Large intestine (tissue), 3 donors: ENCODE data around the gene PON2. TPM values are rescaled to one million over a fixed set of nuclear protein-coding genes. Genes with fewer than 3 reads are reported as not detected.

Experiments used
- DNase-seq, 2 donors: peaks; one replicate each; pipeline versions ENCODE4 v3.0.0 to v3.0.0-alpha.2; 2013
- H3K27ac ChIP-seq: one replicate; pipeline ENCODE4 v1.5.1; 2013; ENCODE audit warnings: low read length
- H3K27me3 ChIP-seq: 2 replicates; pipeline ENCODE4 v1.6.1; 2013; ENCODE audit warnings: low read length; ENCODE audit not compliant: control insufficient read depth, insufficient read depth
- H3K36me3 ChIP-seq: 2 replicates; pipeline ENCODE4 v1.6.1; 2013; ENCODE audit warnings: low read length; ENCODE audit not compliant: control insufficient read depth, insufficient read depth
- H3K4me1 ChIP-seq: one replicate; pipeline ENCODE4 v1.6.1; 2013; ENCODE audit warnings: low read length; ENCODE audit not compliant: control insufficient read depth, insufficient read depth
- H3K4me3 ChIP-seq: one replicate; pipeline ENCODE4 v1.5.1; 2013; ENCODE audit warnings: low read length
- H3K9me3 ChIP-seq: one replicate; pipeline ENCODE4 v1.6.1; 2013; ENCODE audit warnings: mild to moderate bottlenecking, low read depth, low read length, moderate library complexity; ENCODE audit not compliant: control insufficient read depth
- WGBS: methylation state at CpG from one replicate; pipeline ENCODE4 v1.1.5; 2013; ENCODE audit warnings: low lambda C conversion rate; ENCODE audit not compliant: insufficient coverage; 5-methylcytosine and 5-hydroxymethylcytosine counted together
- polyA plus RNA-seq: library from polyadenylated mRNA; unstranded; fragments of 120-200 nt; gene quantifications from one replicate; pipeline ENCODE4 v1.2.1, GENCODE V29; 2013

PON2 gene
- polyA plus RNA-seq, 1 donor = 363 TPM

DNA sequence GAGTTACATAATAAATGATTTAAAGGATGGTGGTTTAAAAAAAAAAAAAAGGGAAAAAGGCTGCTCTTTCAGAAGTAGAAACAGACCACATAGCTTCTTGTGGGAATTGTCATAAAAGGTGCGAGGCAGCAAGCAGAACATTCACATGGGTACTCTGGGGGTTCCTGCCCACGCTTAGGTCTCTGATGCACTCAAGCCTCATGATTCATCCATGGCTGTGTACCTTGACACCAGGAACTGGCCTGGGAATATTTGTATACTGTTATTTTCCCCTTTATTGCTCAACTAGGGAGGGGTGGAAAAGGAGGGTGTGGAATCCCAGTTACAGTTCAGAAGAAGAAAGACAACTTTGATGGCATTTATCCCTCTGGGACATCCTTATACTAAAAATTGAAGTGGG is 4.0 kb downstream of the PON2 start:
- Histone ChIP-seq H3K9me3 (no peaks in the 10 kb centered on the region), H3K36me3 (peaks cover 13% of the 10 kb centered on the region), H3K27me3 (no peaks in the 10 kb centered on the region), H3K4me1 (peaks cover 28% of the 10 kb centered on the region), H3K4me3 (no peak overlapping the region), H3K27ac (peak overlapping the region; percentile 76)
- WGBS = no CpG with 5 or more reads among the region's 2 CpGs
- DNase-seq = peak; percentile 87 to 94

DNA sequence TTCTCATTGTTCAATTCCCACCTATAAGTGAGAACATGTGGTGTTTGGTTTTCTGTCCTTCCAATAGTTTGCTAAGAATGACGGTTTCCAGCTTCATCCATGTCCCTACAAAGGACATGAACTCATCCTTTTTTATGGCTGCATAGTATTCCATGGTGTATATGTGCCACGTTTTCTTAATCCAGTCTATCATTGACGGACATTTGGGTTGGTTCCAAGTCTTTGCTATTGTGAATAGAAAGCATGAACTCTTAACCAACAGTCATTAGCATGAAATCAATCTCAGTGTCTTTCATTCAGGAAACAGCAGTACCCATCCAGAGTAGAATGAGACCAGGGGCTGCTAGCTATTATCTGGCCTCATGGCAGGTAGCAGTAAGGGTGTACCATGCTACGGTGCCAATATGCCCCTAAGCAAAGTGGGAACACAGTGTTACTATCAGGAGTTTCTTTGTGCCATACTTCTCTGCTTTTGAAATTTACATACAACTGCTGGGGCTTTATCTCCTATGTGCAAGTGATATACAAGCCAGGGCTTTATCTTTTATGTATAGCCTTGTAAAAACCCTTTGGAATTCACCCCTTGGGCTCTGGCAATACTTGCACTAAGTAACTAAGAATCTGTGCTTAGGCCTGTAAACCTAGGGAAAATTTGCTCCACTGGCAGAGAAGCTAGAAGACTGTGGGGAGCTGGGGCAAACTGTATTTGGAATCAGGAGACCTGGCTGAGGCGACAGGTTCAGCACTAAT is 5.4 kb downstream of the PON2 start:
- H3K9me3 ChIP-seq = no peaks in the 10 kb centered on the region
- H3K4me3 ChIP-seq = no peak overlapping the region
- peaks cover 13% of the 10 kb centered on the region for H3K36me3 ChIP-seq
- peak; percentile 32 to 67 for DNase-seq
- WGBS = no CpG with 5 or more reads among the region's 5 CpGs
- peak overlapping the region; percentile 61 for H3K27ac ChIP-seq
- no peaks in the 10 kb centered on the region for H3K27me3 ChIP-seq
- H3K4me1 ChIP-seq = peaks cover 22% of the 10 kb centered on the region

DNA sequence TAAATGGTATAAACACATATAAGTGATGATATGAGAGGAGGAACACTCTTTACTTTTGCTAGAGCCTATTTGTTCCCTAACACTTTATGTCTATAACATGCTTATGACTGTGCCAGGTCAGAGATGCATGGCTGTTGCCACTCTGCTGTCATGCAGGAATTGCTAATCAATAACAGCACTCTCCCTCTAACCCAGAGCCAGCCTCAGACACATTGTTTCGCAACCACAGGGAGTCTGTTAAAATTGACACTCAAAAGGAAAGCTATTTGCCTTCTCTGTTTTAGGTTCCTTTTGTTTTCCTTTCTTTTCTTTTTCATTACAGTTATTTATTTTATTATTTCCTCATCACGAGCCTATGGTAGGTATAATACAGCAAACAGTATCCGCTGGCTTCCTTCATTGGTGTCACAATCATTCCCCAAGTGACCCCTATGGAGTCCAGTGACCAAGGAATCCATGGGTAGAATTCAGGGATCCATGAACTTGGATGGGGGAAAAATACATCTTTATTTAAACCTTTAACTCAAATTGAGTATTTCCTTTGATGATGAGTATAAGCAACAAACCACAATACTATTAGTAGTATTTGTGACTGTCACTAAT is 6.8 kb downstream of the PON2 start:
- H3K36me3 ChIP-seq = peaks cover 14% of the 10 kb centered on the region
- no peak overlapping the region for H3K4me3 ChIP-seq
- H3K9me3 ChIP-seq = no peaks in the 10 kb centered on the region
- peaks cover 18% of the 10 kb centered on the region for H3K4me1 ChIP-seq
- WGBS = 100% methylated on average over 1 of the region's 3 CpGs
- no peak for DNase-seq
- H3K27ac ChIP-seq = no peak overlapping the region
- no peaks in the 10 kb centered on the region for H3K27me3 ChIP-seq

DNA sequence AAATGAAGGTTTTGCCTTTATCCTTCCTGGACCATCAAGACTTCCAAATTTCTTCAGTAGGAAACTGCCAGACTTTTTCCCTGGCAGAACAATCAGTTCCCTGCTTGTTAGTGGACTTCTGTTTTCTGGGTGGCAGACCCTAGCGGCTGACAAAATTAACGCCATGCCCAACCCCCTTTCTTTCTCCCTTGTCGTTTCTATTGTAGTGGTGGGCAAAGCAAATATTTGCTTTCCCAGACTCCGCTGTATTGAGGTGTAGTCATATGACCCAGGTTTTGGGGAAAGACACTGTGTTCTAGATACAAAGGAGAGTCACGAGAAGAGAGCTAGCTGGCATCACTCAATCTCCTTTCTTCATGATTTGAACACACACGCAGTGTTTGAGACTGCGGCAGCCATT is 7.7 kb downstream of the PON2 start:
- Histone ChIP-seq H3K9me3 (no peaks in the 10 kb centered on the region), H3K27ac (no peak overlapping the region), H3K4me3 (no peak overlapping the region), H3K27me3 (no peaks in the 10 kb centered on the region), H3K4me1 (peaks cover 14% of the 10 kb centered on the region), H3K36me3 (peaks cover 17% of the 10 kb centered on the region)
- DNase-seq = no peak
- no CpG with 5 or more reads among the region's 7 CpGs for WGBS

DNA sequence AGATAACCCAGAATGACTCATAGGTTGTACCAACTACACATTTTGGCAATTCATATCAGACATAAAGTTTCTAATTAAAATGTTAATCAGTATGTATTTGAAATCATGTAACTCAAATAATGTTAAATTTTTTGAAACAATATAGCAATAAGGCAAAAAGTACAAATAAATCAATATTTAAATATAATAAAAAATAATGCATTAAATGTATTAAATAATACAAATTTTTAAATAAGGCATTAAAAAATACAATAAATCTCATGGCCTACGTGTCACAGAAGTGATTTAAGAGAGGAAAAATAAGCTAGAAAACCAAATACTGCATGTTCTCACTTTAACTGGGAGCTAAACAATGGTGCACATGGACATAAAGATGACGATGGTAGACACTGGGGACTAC is 9.1 kb downstream of the PON2 start:
- peaks cover 15% of the 10 kb centered on the region for H3K4me1 ChIP-seq
- 78% methylated on average over 1 of the region's 2 CpGs for WGBS
- no peak for DNase-seq
- peaks cover 13% of the 10 kb centered on the region for H3K36me3 ChIP-seq
- H3K9me3 ChIP-seq = no peaks in the 10 kb centered on the region
- H3K4me3 ChIP-seq = no peak overlapping the region
- H3K27me3 ChIP-seq = no peaks in the 10 kb centered on the region
- H3K27ac ChIP-seq = no peak overlapping the region

DNA sequence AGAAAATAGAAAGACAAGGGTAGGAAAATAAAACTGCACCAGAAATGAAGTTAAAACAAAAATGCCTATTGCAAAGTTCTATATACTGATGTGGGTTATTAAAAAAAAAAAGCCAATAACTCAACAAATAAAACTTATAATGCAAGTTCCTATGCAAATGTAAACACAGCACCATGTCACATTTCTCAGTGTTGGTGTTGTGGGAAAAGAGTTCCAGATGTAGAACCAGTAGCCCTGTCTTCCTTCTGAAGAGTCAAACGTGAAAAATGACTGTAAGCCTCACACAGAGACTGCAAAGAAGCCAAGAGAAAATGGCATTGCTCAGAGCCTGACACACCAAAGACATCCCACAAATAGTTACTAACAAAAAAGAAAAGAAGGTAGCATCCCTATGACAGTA is 10.1 kb downstream of the PON2 start:
- no peak overlapping the region for H3K27ac ChIP-seq
- H3K9me3 ChIP-seq = no peaks in the 10 kb centered on the region
- no CpG with 5 or more reads among the region's 1 CpG for WGBS
- peaks cover 13% of the 10 kb centered on the region for H3K36me3 ChIP-seq
- H3K27me3 ChIP-seq = no peaks in the 10 kb centered on the region
- H3K4me1 ChIP-seq = peaks cover 10% of the 10 kb centered on the region
- no peak overlapping the region for H3K4me3 ChIP-seq
- no peak for DNase-seq

DNA sequence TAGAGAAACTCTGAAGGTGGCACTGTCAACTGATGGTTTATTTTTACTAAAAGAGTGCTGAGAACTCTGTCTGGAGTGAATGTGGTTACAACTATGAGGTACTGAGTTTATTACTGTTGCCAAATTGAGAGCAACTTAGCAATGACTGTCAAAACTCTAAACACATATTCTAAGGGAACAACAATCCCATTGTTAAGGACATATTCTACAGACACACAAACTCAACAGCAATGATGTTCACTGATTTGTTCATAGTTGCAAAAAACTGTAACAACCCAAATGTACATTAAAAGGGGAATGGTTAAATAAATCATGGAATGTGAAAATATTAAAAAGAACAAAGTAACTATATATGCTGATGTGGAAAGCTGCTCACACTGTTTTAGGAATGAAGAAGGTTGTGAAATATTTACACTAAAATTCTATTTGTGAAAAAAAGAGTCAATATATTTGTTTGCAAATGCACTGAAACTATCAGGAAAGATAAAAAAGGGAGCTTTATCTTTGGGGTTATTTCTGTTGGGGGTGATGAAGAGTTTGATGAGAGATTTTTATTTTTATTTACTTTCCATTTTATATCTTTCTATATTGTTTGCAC is 12.9 kb downstream of the PON2 start:
- Histone ChIP-seq H3K4me1 (peaks cover 8% of the 10 kb centered on the region), H3K36me3 (peaks cover 15% of the 10 kb centered on the region), H3K9me3 (no peaks in the 10 kb centered on the region), H3K4me3 (no peak overlapping the region), H3K27me3 (no peaks in the 10 kb centered on the region), H3K27ac (no peak overlapping the region)
- no peak for DNase-seq

DNA sequence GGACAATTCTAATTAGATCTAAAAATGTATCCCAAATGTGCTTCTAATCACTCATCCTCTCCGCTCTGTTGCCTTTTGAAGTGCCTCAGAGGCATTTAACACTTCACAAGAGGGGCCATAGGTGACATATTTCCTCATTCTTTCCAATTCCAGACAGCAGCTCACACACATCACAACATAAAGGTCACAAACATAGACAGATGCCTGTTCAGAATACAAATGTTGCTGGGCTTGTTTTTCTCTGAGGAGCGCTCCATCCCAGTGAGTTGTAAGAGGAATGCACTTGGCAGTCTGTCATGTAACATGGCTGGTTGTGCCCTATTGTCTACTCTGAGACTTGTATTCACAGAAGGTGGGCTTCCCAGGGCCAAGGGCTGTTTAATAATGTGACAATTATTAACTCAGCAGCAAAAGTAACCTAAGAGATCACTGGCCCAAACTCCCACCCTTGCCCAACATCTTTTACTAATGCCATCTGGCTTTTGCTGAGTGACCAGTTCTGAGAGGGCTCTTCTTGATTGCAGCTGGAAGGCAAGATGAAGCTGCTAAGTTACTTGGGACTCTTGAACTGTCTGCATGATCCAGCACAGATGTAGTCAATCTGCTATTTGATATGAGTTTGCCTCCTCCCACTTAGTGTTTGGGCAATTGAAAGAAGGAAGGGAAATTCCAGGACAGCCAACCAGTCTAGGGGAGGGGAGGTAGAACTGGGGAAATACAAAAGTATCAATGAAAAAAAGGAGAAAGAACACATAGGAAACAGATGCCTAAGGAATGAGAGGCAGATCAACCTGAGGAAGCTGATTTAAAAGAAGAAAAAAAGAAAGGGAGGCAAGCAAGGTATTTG is 13.6 kb downstream of the PON2 start:
- peak in 1 of 2 donors; percentile 38 for DNase-seq
- Histone ChIP-seq H3K27me3 (no peaks in the 10 kb centered on the region), H3K9me3 (no peaks in the 10 kb centered on the region), H3K4me1 (peaks cover 8% of the 10 kb centered on the region), H3K4me3 (no peak overlapping the region), H3K36me3 (peaks cover 15% of the 10 kb centered on the region), H3K27ac (no peak overlapping the region)
- no CpG with 5 or more reads among the region's 2 CpGs for WGBS

DNA sequence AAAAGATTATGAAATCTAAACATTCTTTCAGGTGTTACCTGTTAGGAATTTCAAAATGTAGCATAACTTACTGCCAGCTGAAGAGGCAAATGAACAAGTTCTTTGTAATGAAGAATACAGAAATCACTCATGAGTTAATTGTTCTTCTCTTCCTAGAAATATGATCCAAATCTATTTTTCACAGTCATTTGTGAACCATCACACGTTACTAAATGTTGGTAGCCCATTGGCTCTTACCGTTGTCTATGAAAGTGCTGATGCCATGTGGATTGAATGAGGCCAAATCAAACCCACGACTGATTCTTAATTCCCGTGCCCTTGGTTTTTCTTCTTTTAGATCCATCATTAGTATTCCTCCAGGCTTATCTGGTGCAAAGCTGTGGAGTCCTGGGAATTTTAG is 22.8 kb downstream of the PON2 start:
- Histone ChIP-seq H3K4me1 (no peaks in the 10 kb centered on the region), H3K9me3 (no peaks in the 10 kb centered on the region), H3K36me3 (peaks cover 42% of the 10 kb centered on the region), H3K27ac (no peak overlapping the region), H3K4me3 (no peak overlapping the region), H3K27me3 (no peaks in the 10 kb centered on the region)
- no peak for DNase-seq
- 93% methylated on average over 2 of the region's 4 CpGs for WGBS

DNA sequence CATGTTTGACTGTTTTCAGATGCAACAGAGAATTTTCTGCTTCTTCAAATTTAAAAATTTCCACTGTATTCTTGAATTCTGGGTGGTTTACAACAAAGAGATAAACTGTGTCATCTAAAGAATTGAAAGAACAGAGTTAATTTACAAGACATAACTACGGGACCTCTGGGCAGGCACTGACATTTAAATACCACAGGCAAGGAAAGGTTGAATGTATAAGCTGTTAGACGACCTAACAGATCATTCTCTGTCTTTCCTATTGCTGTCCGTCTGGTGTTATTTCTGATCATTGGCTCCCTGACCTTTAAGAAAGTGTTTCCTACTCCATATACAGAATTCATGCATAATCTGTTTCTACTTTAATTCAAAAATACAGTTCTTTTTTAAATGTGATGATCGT is 23.2 kb downstream of the PON2 start:
- Histone ChIP-seq H3K27ac (no peak overlapping the region), H3K36me3 (peaks cover 41% of the 10 kb centered on the region)
- WGBS = 81% methylated on average over 3 of the region's 4 CpGs

More for the DNA sequence above, 23.2 kb downstream of the PON2 start:
- DNase-seq = no peak
- H3K27me3 ChIP-seq = no peaks in the 10 kb centered on the region
- no peaks in the 10 kb centered on the region for H3K4me1 ChIP-seq
- no peaks in the 10 kb centered on the region for H3K9me3 ChIP-seq
- no peak overlapping the region for H3K4me3 ChIP-seq
